Karpas-422 (cell line): Measurements from ENCODE around the gene VPS8. TPM values are rescaled to one million over a fixed set of nuclear protein-coding genes. Genes with fewer than 3 reads are reported as not detected.
"Not testable (repeated sequence)": the region's sequence is repeated elsewhere in the genome, so short reads cannot be mapped to it uniquely, and the experiment has no call there.

Source experiments
- DNase-seq: peaks from one replicate; pipeline ENCODE4 v3.0.0-alpha.2; 2015
- H2AFZ ChIP-seq: fragments of 200-600 bp; sonication (generic); 2 replicates; pipeline ENCODE4 v1.6.1; 2014; ENCODE audit warnings: antibody characterized with exemption, low read length, mixed read lengths
- H3K27ac ChIP-seq: fragments of 200-600 bp; sonication (generic); 2 replicates; pipeline ENCODE4 v1.5.1; 2014; ENCODE audit warnings: mild to moderate bottlenecking, low read length, moderate library complexity
- H3K27me3 ChIP-seq: fragments of 200-600 bp; sonication (generic); 2 replicates; pipeline ENCODE4 v1.6.1; 2014; ENCODE audit warnings: low read length, mixed read lengths
- H3K36me3 ChIP-seq: fragments of 200-600 bp; sonication (generic); 2 replicates; pipeline ENCODE4 v1.6.1; 2014; ENCODE audit warnings: low read length, mixed read lengths; ENCODE audit not compliant: insufficient read depth
- H3K4me1 ChIP-seq: fragments of 200-600 bp; sonication (generic); 2 replicates; pipeline ENCODE4 v1.6.1; 2014; ENCODE audit warnings: mild to moderate bottlenecking, low read length, mixed read lengths
- H3K4me2 ChIP-seq: fragments of 200-600 bp; sonication (generic); 2 replicates; pipeline ENCODE4 v1.6.1; 2014; ENCODE audit warnings: low read length, low read depth, mild to moderate bottlenecking; ENCODE audit not compliant: poor library complexity, severe bottlenecking
- H3K4me3 ChIP-seq: fragments of 200-600 bp; sonication (generic); 2 replicates; pipeline ENCODE4 v1.5.1; 2014; ENCODE audit warnings: mild to moderate bottlenecking, antibody characterized with exemption, low read length, mixed read lengths
- H3K79me2 ChIP-seq: fragments of 200-600 bp; sonication (generic); 2 replicates; pipeline ENCODE4 v1.6.1; 2014; ENCODE audit warnings: mild to moderate bottlenecking, low read length, mixed read lengths
- H3K9ac ChIP-seq: fragments of 200-600 bp; sonication (generic); 2 replicates; pipeline ENCODE4 v1.6.0; 2014; ENCODE audit warnings: low read length
- H3K9me2 ChIP-seq: fragments of 200-600 bp; sonication (generic), shearing (Covaris generic); replicated peaks from 2 replicates; pipeline ENCODE4 v1.6.0; 2014; ENCODE audit warnings: mild to moderate bottlenecking, low read length, moderate library complexity; ENCODE audit not compliant: insufficient read depth
- H3K9me3 ChIP-seq: fragments of 300-700, 200-600 bp; sonication (generic); 2 replicates; pipeline ENCODE4 v1.6.1; 2014; ENCODE audit warnings: low read length, mixed read lengths
- H4K20me1 ChIP-seq: fragments of 200-600 bp; sonication (generic); 2 replicates; pipeline ENCODE4 v1.6.1; 2014; ENCODE audit warnings: mild to moderate bottlenecking, antibody characterized with exemption, low read length, low read depth; ENCODE audit not compliant: insufficient read depth
- total RNA-seq: library from RNA; depleted of rRNA; stranded (reverse); fragments of >200 nt; shearing (Covaris generic); gene quantifications from 2 replicates; pipeline ENCODE4 v1.2.3, GENCODE V29; 2014; ENCODE audit warnings: low replicate concordance

VPS8 gene
- total RNA-seq, 1 experiment from 2014 or later, result 168 TPM

GRCh38 chr3:184981071-184981470 is 169.1 kb downstream of the VPS8 start:
- Histone ChIP-seq H3K9me2 (no peaks in the 10 kb centered on the region), H3K4me1 (peaks cover 3% of the 10 kb centered on the region), H3K36me3 (peaks cover 8% of the 10 kb centered on the region; the same call in 1 of the 2 replicates), H3K79me2 (peaks cover 18% of the 10 kb centered on the region), H3K9me3 (peaks cover 4% of the 10 kb centered on the region; the same call in 1 of the 2 replicates), H3K9ac (no peak overlapping the region), H3K27ac (no peak overlapping the region), H4K20me1 (no peaks in the 10 kb centered on the region), H2AFZ (no peak overlapping the region), H3K4me2 (no peak overlapping the region), H3K27me3 (no peaks in the 10 kb centered on the region), H3K4me3 (no peak overlapping the region)
- no peak for DNase-seq

GRCh38 chr3:184982076-184982475 is 170.1 kb downstream of the VPS8 start:
- no peak overlapping the region for H3K27ac ChIP-seq
- peaks cover 3% of the 10 kb centered on the region for H3K4me1 ChIP-seq
- H3K36me3 ChIP-seq, result 0 out of 2 replicates have a peak, but pooled peaks cover 4% of the 10 kb centered on the region
- no peaks in the 10 kb centered on the region for H3K9me2 ChIP-seq
- H2AFZ ChIP-seq, result no peak overlapping the region
- peaks cover 18% of the 10 kb centered on the region for H3K79me2 ChIP-seq
- H3K27me3 ChIP-seq, result no peaks in the 10 kb centered on the region
- DNase-seq, result no peak
- H3K4me2 ChIP-seq, result no peak overlapping the region
- no peaks in the 10 kb centered on the region for H4K20me1 ChIP-seq
- H3K9me3 ChIP-seq, result no peaks in the 10 kb centered on the region
- no peak overlapping the region for H3K4me3 ChIP-seq
- H3K9ac ChIP-seq, result no peak overlapping the region

- Histone ChIP-seq H3K4me2 (no peak overlapping the region), H3K4me3 (no peak overlapping the region), H3K4me1 (peaks cover 3% of the 10 kb centered on the region), H3K36me3 (0 out of 2 replicates have a peak, but pooled peaks cover 4% of the 10 kb centered on the region), H3K9ac (no peak overlapping the region), H3K79me2 (no peaks in the 10 kb centered on the region), H2AFZ (no peak overlapping the region), H3K27ac (no peak overlapping the region), H3K27me3 (no peaks in the 10 kb centered on the region), H3K9me2 (no peaks in the 10 kb centered on the region), H3K9me3 (no peaks in the 10 kb centered on the region), H4K20me1 (no peaks in the 10 kb centered on the region)
- DNase-seq, result no peak
Observed at GRCh38 chr3:184985586-184985985, 173.6 kb downstream of the VPS8 start.

GRCh38 chr3:184986366-184986889 is 174.5 kb downstream of the VPS8 start:
- 0 out of 2 replicates have a peak, but pooled peaks cover 4% of the 10 kb centered on the region for H3K36me3 ChIP-seq
- no peaks in the 10 kb centered on the region for H3K27me3 ChIP-seq
- no peak overlapping the region for H2AFZ ChIP-seq
- H3K4me3 ChIP-seq, result no peak overlapping the region
- H3K4me1 ChIP-seq, result peaks cover 3% of the 10 kb centered on the region
- no peaks in the 10 kb centered on the region for H3K9me3 ChIP-seq
- no peak overlapping the region for H3K27ac ChIP-seq
- H3K9ac ChIP-seq, result no peak overlapping the region
- H3K9me2 ChIP-seq, result no peaks in the 10 kb centered on the region
- no peak overlapping the region for H3K4me2 ChIP-seq
- no peak for DNase-seq
- H3K79me2 ChIP-seq, result no peaks in the 10 kb centered on the region
- H4K20me1 ChIP-seq, result no peaks in the 10 kb centered on the region

GRCh38 chr3:184993394-184993793 is 181.4 kb downstream of the VPS8 start:
- H3K9me3 ChIP-seq, result no peaks in the 10 kb centered on the region
- H3K36me3 ChIP-seq, result peaks cover 14% of the 10 kb centered on the region
- H3K79me2 ChIP-seq, result no peaks in the 10 kb centered on the region
- no peak overlapping the region for H3K4me2 ChIP-seq
- H3K27ac ChIP-seq, result no peak overlapping the region
- no peaks in the 10 kb centered on the region for H3K9me2 ChIP-seq
- H3K9ac ChIP-seq, result no peak overlapping the region
- no peak for DNase-seq
- H3K4me3 ChIP-seq, result no peak overlapping the region
- H3K4me1 ChIP-seq, result no peaks in the 10 kb centered on the region
- no peaks in the 10 kb centered on the region for H3K27me3 ChIP-seq
- H4K20me1 ChIP-seq, result no peaks in the 10 kb centered on the region
- no peak overlapping the region for H2AFZ ChIP-seq

- H3K4me1 ChIP-seq, H3K9me2 ChIP-seq, H3K9me3 ChIP-seq, H3K4me2 ChIP-seq, H3K4me3 ChIP-seq, H2AFZ ChIP-seq, DNase-seq, H3K27ac ChIP-seq, H4K20me1 ChIP-seq, H3K9ac ChIP-seq, H3K79me2 ChIP-seq, H3K27me3 ChIP-seq: not testable (repeated sequence)
- peaks cover 24% of the 10 kb centered on the region for H3K36me3 ChIP-seq
Observed at GRCh38 chr3:185003876-185004275, 191.9 kb downstream of the VPS8 start.

- H2AFZ ChIP-seq, result no peak overlapping the region
- peaks cover 17% of the 10 kb centered on the region for H3K36me3 ChIP-seq
- H3K4me1 ChIP-seq, result no peaks in the 10 kb centered on the region
- no peaks in the 10 kb centered on the region for H3K79me2 ChIP-seq
- H3K9me2 ChIP-seq, result no peaks in the 10 kb centered on the region
- H3K4me3 ChIP-seq, result no peak overlapping the region
- no peaks in the 10 kb centered on the region for H3K27me3 ChIP-seq
- H3K9ac ChIP-seq, result no peak overlapping the region
- H3K9me3 ChIP-seq, result peaks cover 3% of the 10 kb centered on the region; the same call in 1 of the 2 replicates
- no peak for DNase-seq
- no peaks in the 10 kb centered on the region for H4K20me1 ChIP-seq
- no peak overlapping the region for H3K4me2 ChIP-seq
- H3K27ac ChIP-seq, result no peak overlapping the region
Observed at GRCh38 chr3:185009650-185010049, 197.7 kb downstream of the VPS8 start.

GRCh38 chr3:185017584-185017983 is 205.6 kb downstream of the VPS8 start:
- H3K9me3 ChIP-seq, H3K9me2 ChIP-seq, H3K4me1 ChIP-seq, H2AFZ ChIP-seq, H3K36me3 ChIP-seq, H3K27ac ChIP-seq, H3K27me3 ChIP-seq, H3K4me2 ChIP-seq, H4K20me1 ChIP-seq, H3K9ac ChIP-seq, H3K4me3 ChIP-seq, H3K79me2 ChIP-seq, DNase-seq: not testable (repeated sequence)

- not testable (repeated sequence) for DNase-seq, H4K20me1 ChIP-seq, H3K36me3 ChIP-seq, H3K9ac ChIP-seq, H3K9me3 ChIP-seq, H3K27me3 ChIP-seq, H3K79me2 ChIP-seq, H3K4me1 ChIP-seq, H2AFZ ChIP-seq, H3K9me2 ChIP-seq, H3K27ac ChIP-seq, H3K4me2 ChIP-seq, H3K4me3 ChIP-seq
Observed at GRCh38 chr3:185017996-185018395, 206.0 kb downstream of the VPS8 start.
